Astrocyte of the spinal cord (primary cell): Measurements from ENCODE around the gene PBX1.

Experiments
- DNase-seq: peaks from one replicate; pipeline ENCODE4 v3.0.0; 2011; ENCODE audit warnings: low read depth, low spot score
- H3K4me3 ChIP-seq: 2 replicates; pipeline ENCODE4 v1.5.1; 2011; ENCODE audit warnings: low read depth, mild to moderate bottlenecking, low read length, moderate library complexity
- in situ Hi-C: cut with HindIII; loops from 2 replicates; pipeline ENCODE4 v1.10.0; 2017; ENCODE audit warnings: low sequenced_read_pairs
- TF ChIP-seq, protein P1 (sequence below): IDR thresholded peaks from 2 replicates; pipeline ENCODE4 v1.5.1; 2012; ENCODE audit warnings: low read depth, mild to moderate bottlenecking, low read length, inconsistent platforms

PBX1 gene

DNA sequence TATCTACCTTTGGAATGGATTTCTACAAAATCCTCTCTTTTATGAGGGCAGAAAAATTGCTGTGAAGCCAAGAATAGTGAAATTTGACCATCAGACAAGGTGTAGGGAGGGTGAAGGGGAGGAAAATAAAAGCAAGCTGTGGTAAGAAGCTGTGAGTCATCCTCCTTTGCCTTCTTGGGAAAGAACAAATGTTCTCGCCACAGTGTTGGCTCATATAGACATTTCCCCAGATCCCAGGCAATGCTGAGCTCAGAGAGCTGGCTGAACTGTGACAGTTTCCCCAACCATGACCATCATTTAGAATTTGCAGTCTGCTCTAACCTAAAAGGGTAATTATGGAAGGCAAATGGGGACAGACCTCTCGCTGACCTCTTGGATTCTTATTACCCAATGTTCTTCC lies 235.4 kb downstream of the PBX1 start:
- no peak overlapping the region for H3K4me3 ChIP-seq
- in situ Hi-C loops: loop anchor here (25.0 kb wide), 1 partner anchor 232 kb away; the partner anchor contains the start of gene PBX1
- TF ChIP-seq, protein P1, sequence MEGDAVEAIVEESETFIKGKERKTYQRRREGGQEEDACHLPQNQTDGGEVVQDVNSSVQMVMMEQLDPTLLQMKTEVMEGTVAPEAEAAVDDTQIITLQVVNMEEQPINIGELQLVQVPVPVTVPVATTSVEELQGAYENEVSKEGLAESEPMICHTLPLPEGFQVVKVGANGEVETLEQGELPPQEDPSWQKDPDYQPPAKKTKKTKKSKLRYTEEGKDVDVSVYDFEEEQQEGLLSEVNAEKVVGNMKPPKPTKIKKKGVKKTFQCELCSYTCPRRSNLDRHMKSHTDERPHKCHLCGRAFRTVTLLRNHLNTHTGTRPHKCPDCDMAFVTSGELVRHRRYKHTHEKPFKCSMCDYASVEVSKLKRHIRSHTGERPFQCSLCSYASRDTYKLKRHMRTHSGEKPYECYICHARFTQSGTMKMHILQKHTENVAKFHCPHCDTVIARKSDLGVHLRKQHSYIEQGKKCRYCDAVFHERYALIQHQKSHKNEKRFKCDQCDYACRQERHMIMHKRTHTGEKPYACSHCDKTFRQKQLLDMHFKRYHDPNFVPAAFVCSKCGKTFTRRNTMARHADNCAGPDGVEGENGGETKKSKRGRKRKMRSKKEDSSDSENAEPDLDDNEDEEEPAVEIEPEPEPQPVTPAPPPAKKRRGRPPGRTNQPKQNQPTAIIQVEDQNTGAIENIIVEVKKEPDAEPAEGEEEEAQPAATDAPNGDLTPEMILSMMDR: no peak
- DNase-seq: peak; percentile 96

DNA sequence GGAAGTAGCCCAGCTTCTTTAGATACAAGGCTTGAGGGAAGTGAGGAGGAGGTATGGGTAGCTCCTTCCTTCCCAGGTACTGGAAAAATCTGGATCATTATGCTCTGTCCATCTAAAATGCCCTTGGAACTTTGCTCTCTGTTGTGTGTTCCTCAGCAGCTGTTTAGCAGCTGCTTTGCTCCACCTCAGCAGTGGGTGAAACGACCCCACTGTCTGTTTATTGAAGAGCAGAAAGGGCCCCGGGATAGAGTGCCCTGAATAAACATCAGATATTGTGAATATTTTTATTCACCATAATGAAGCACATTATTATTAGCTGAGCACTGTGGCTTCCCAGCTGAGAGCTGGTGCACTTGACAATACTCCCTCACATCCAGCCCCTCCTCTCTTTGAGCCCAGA lies 237.9 kb downstream of the PBX1 start:
- in situ Hi-C loops: loop anchor here (25.0 kb wide), 1 partner anchor 235 kb away; the partner anchor contains the start of gene PBX1
- no peak overlapping the region for H3K4me3 ChIP-seq
- TF ChIP-seq, protein P1: no peak
- DNase-seq: no peak

DNA sequence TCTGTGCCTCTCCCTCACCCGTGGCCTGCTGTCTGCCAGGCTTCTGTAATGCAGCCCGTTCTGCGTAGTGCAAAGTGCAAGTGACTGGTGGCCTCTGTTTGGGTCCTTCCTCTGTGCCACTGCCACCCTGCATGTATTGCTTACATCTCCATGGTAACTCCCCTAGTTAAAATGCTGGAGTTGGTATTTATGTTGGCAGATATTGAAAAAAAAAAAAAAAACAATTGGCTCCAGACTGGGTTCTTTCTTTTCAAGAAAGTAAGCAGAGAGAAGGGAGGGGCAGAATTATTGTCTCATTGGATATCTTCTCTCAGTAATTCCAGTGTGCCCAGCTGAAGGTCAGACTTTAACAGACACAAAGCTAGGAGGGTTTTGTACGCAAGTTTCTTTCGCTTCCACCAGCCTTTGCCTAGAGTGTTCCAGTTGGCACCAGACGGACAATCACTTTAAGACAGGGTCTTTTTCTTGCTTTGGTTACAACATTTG lies 242.3 kb downstream of the PBX1 start:
- in situ Hi-C loops: no loop called here
- no peak for DNase-seq
- TF ChIP-seq, protein P1: no peak
- no peak overlapping the region for H3K4me3 ChIP-seq

DNA sequence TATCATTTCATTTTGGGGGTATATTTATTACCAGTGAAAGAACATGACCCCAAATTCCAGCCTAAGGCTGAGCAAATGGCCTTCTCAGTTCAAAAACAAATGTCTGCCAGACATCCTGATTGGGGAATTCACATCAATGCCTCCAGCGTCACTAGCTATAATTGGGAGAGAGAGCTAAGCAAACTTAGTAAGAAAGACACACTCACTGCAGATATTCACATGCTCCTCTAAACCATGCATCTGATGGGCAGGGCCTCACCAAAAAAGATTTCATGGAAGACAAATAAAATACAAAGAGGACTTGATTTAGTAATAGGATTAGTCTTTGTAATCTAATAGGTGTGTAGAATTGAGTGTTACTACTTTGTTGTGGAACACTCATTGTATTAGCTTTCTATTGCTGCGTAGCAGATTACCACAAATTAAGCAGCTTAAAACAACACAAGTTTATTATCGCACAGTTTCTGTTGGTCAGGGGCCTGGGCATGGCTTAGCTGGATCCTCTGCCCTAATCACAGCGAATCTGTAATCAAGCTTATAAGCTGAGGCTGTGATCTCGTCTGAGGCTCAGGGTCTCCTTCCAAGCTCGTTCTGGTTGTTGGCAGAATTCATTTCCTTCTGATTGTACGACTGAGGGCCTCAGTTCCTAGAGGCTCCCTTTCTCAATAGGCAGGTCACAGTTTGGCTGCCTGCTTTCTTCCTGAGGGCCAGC lies 243.0 kb downstream of the PBX1 start:
- H3K4me3 ChIP-seq: no peak overlapping the region
- DNase-seq: no peak
- in situ Hi-C loops: no loop called here
- TF ChIP-seq, protein P1: no peak

DNA sequence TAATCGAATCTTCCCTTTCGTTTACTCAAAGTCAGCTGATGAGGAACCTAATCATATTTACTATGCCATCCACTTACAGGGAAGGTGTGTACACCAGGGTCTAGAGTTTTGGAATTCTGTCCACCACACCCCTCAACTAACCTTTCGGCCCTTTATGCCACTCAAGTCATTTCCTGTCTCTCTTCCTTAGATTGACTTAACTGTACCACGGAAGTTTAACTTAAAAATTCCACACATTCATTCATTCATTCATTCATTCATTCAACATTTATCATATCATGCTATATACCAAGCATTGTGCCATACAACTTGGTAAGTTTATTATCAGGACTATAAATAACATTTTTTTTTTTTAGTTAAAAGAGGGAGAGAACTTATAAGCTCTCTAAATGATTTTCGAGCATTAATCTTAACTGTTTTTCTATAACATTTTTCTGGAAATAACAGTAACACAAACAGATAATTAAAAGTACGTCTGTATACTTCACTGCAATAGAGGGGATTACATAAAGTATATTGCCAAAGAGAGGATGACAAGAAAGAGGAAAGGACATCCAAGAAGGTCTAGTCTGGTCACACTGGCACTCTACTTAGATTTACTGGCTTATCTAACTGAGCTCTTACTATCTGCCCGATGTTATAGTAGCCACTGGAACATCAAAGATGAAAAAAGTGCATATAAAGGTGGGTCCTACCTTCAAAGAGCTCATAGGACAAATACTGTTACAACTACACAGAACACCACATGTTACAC lies 243.7 kb downstream of the PBX1 start:
- DNase-seq: no peak
- no peak overlapping the region for H3K4me3 ChIP-seq
- TF ChIP-seq, protein P1: no peak
- in situ Hi-C loops: no loop called here

DNA sequence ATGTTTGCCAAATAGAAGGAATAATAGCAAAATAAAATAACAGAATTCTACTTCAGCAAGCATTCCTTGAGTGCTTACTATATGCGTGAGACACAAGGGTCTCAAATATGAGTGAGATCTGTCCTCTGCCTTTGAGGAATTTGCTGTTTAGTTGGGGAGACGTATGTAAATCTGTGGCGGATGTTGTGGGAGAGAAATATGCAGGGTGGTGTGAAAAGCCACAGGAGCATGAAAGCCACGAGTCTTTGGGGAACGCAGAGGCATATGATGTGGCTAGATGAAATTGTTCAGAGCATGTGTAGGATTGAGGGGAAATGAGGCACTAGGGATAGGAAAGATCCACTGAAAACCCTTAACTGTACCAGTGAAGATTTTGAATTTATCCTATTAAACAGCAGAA lies 244.4 kb downstream of the PBX1 start:
- H3K4me3 ChIP-seq: no peak overlapping the region
- TF ChIP-seq, protein P1: no peak
- in situ Hi-C loops: no loop called here
- peak; percentile 73 for DNase-seq
